Neural crest cell (in vitro differentiated cells): ENCODE data around the gene FREY1. TPM values are rescaled to one million over a fixed set of nuclear protein-coding genes. Genes with fewer than 3 reads are reported as not detected.

Experiments
- DNase-seq: peaks from one replicate; pipeline ENCODE4 v3.0.0; 2021; ENCODE audit warnings: low read depth, mixed read lengths, low spot score
- H3K27ac Mint-ChIP-seq: one replicate; pipeline ENCODE4 v1.8.0; 2021; ENCODE audit warnings: mild to moderate bottlenecking, mixed read lengths; ENCODE audit not compliant: unreplicated experiment
- H3K27me3 Mint-ChIP-seq: 2 replicates; pipeline ENCODE4 v1.8.0; 2021; ENCODE audit warnings: low read depth, mild to moderate bottlenecking, mixed read lengths
- H3K36me3 Mint-ChIP-seq: 2 replicates; pipeline ENCODE4 v1.8.0; 2021; ENCODE audit warnings: low read depth, mild to moderate bottlenecking, mixed read lengths
- H3K4me1 Mint-ChIP-seq: 2 replicates; pipeline ENCODE4 v1.8.0; 2021; ENCODE audit warnings: mixed read lengths
- H3K4me3 Mint-ChIP-seq: one replicate; pipeline ENCODE4 v1.8.0; 2021; ENCODE audit warnings: mild to moderate bottlenecking, mixed read lengths
- H3K9me3 Mint-ChIP-seq: 2 replicates; pipeline ENCODE4 v1.8.0; 2021; ENCODE audit warnings: mixed read lengths
- total RNA-seq: library from RNA; stranded (reverse); gene quantifications from 2 replicates; pipeline ENCODE4 v1.2.1, GENCODE V29; 2021
- TF ChIP-seq, protein P1 (sequence below): fragments of 200-600 bp; sonication (generic); conservative IDR thresholded peaks from 2 replicates; pipeline ENCODE4 v1.5.0; 2021; ENCODE audit warnings: antibody characterized with exemption, mild to moderate bottlenecking

Gene FREY1
- total RNA-seq, 1 donor from 2014 or later: 3.3 TPM

GRCh38 chr11:45931739-45932138, 24.7 kb upstream of the FREY1 start:
- TF ChIP-seq, protein P1, sequence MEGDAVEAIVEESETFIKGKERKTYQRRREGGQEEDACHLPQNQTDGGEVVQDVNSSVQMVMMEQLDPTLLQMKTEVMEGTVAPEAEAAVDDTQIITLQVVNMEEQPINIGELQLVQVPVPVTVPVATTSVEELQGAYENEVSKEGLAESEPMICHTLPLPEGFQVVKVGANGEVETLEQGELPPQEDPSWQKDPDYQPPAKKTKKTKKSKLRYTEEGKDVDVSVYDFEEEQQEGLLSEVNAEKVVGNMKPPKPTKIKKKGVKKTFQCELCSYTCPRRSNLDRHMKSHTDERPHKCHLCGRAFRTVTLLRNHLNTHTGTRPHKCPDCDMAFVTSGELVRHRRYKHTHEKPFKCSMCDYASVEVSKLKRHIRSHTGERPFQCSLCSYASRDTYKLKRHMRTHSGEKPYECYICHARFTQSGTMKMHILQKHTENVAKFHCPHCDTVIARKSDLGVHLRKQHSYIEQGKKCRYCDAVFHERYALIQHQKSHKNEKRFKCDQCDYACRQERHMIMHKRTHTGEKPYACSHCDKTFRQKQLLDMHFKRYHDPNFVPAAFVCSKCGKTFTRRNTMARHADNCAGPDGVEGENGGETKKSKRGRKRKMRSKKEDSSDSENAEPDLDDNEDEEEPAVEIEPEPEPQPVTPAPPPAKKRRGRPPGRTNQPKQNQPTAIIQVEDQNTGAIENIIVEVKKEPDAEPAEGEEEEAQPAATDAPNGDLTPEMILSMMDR: no peak
- H3K4me1 Mint-ChIP-seq: no peaks in the 10 kb centered on the region
- DNase-seq: no peak
- no peaks in the 10 kb centered on the region for H3K9me3 Mint-ChIP-seq
- H3K27me3 Mint-ChIP-seq: peaks cover 8% of the 10 kb centered on the region
- no peak overlapping the region for H3K27ac Mint-ChIP-seq
- no peaks in the 10 kb centered on the region for H3K36me3 Mint-ChIP-seq
- H3K4me3 Mint-ChIP-seq: no peak overlapping the region

DNA sequence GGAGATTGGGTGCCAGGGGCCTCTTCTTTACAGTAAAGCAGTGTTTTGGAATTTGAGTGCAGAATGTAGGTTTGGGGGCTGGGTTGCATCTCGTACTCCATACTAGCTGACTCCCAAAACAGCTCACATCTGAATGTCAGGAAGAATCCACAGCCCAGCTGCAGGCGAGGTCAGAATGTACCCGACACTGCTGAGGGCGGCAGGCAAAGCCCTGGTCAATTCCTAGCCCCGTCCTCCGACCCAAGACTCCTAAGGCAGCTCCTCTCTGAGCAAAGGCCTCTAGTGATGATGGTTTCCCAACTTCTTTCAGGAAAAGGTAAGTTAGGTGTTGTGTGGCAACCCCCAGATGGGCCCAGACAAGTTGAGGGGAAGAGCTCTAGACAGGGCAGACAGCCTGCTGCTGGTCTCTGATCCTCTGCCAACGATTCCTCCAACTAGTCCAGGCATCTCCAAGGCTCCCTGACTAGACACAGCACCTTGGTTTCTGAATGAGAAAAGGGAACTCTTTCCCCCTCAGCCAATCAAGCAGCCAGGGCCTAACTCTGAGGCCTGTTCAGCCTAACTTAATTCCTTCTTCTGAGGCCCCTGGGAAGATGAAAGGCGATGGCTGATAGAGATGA, 24.0 kb upstream of the FREY1 start:
- TF ChIP-seq, protein P1: no peak
- Mint-ChIP-seq H3K4me1 (no peaks in the 10 kb centered on the region), H3K27me3 (peaks cover 8% of the 10 kb centered on the region), H3K4me3 (no peak overlapping the region), H3K27ac (no peak overlapping the region), H3K36me3 (no peaks in the 10 kb centered on the region), H3K9me3 (no peaks in the 10 kb centered on the region)
- no peak for DNase-seq

DNA sequence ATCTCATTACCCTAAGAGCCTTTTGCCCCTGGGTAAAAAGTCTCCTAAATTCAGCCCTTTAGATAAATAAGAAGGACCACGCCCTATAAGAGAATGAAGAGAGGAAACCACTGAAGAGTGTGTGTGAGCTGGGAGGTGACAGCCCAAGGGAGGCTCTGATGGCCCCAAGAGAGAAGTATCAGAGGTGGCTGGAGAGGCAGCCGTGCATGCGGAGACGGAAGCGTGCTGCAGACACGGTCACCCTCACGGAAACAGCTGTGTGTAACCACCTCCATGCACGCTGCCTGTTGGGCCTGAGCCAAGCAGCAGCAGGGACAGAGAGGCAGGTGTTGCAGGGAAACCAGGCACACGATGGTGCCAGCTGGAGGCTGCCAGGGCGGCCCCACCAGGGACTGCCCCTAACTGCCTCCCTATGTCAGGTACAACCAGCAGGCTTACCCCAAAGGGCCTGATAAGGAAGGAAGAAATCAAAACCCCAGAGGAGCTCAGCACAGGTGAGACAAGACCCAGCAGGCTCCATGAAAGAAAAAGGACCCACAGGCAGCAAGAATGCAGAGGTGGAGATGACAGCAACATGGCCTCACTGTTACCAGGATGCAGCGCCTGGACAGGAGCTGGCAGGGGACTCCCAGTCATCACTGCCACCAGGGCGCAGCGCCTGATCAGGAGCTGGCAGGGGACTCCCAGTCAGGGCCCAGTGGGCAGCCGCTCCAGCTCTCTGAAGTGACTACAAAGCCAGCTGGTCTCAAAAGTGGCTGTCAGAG, 23.1 kb upstream of the FREY1 start:
- DNase-seq: no peak
- peaks cover 16% of the 10 kb centered on the region for H3K27me3 Mint-ChIP-seq
- H3K4me3 Mint-ChIP-seq: no peak overlapping the region
- no peaks in the 10 kb centered on the region for H3K36me3 Mint-ChIP-seq
- H3K9me3 Mint-ChIP-seq: no peaks in the 10 kb centered on the region
- no peaks in the 10 kb centered on the region for H3K4me1 Mint-ChIP-seq
- TF ChIP-seq, protein P1: no peak
- no peak overlapping the region for H3K27ac Mint-ChIP-seq

DNA sequence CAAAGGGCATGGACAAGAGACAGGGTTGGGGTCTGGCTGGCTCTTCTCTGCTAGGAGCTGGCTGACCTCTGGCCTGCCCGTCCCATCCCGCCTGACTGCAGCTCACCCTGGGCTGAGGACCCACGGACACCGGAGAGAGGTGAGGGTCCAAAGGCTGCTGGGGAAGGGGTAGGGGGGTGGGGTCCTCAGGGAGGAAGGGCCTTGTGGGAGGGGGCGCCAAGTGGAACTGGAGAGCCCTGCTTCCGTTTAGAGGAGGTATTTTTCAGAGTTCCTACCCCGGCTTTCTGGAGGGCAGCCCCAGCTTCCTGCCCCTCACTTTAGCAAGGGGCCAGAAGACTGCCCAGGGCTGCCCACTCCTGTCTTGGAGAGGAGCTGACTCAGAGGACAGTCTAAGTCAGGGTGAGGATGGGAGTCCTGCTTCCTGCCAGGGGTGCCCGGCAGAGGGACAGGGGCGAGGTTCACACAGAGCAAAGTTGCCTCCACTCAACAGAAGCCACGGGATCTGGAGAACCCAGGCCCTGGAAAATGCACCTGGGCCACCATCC, 22.5 kb upstream of the FREY1 start:
- H3K27ac Mint-ChIP-seq: no peak overlapping the region

DNA sequence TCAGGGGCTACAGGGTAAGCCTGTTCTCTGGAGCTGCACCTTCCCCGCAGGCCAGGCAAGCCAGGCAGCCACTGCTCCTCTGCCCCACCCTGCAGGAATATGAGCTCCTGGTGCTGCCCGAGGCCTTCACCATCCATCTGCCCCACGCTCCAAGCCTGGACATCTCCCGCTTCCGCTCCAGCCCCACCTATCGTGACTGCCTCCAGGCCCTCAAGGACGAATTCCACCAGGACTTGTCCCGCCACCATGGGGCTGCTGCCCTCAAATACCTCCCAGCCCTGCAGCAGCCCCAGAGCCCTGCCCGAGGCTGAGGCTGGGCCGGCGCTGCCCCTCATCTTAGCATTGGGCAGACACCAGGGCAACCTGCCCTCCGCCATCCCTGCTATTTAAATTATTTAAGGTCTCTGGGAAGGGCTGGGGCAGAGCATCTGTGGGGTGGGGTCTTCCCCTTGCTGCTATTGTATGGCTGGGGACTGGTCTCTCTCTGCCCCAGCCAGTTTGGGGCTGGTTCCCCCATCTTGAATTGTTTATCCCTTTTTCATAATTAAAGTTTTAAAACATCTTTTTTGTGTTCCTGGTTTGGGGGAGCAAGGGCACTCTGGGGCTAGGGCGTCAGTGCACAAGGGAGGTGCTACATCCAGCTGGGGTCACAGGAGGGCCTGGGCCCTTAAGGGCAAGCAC, 21.6 kb upstream of the FREY1 start:
- Mint-ChIP-seq H3K36me3 (no peaks in the 10 kb centered on the region), H3K4me1 (peaks cover 6% of the 10 kb centered on the region), H3K9me3 (no peaks in the 10 kb centered on the region), H3K4me3 (no peak overlapping the region), H3K27me3 (peaks cover 31% of the 10 kb centered on the region), H3K27ac (no peak overlapping the region)
- TF ChIP-seq, protein P1: no peak
- no peak for DNase-seq

More for the DNA sequence above, 22.5 kb upstream of the FREY1 start:
- DNase-seq: no peak
- no peak overlapping the region for H3K4me3 Mint-ChIP-seq
- H3K9me3 Mint-ChIP-seq: no peaks in the 10 kb centered on the region
- peaks cover 23% of the 10 kb centered on the region for H3K27me3 Mint-ChIP-seq
- H3K36me3 Mint-ChIP-seq: no peaks in the 10 kb centered on the region
- TF ChIP-seq, protein P1: no peak
- no peaks in the 10 kb centered on the region for H3K4me1 Mint-ChIP-seq
